HG03575 (cell line): Measurements from ENCODE around the gene ZNF331.

ENCODE experiments used
- ATAC-seq: cut with Tn5 transposase; IDR thresholded peaks from one replicate; pipeline ENCODE4 v1.9.1; 2021; ENCODE audit not compliant: unreplicated experiment, insufficient number of reproducible peaks, low FRiP score; ENCODE audit errors: extremely low read depth

ZNF331 gene

DNA sequence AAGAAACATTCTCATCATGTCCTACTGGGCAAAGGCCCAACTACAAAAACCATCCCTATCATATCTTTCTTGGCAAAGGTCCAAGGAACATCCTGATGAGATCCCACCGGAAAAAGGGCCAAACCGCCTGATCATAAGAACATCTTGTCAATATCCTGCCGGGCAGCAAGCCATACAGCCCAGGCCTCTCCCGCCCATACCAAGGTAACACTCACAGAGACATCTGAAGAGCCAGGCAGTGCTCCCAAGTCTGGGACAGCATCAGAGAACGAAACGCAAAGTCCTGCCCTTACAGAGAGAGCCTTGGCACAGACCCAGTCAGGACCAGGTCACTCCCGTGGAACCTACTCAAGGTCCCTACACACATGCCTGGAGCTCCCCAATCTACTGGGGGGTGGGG lies 18.5 kb upstream of the ZNF331 start:
- no peak for ATAC-seq

- no peak for ATAC-seq
Measured at GRCh38 chr19:53520163-53520546, 17.8 kb upstream of the ZNF331 start.

GRCh38 chr19:53520547-53521372 lies 17.2 kb upstream of the ZNF331 start:
- ATAC-seq, result peak; percentile 65

DNA sequence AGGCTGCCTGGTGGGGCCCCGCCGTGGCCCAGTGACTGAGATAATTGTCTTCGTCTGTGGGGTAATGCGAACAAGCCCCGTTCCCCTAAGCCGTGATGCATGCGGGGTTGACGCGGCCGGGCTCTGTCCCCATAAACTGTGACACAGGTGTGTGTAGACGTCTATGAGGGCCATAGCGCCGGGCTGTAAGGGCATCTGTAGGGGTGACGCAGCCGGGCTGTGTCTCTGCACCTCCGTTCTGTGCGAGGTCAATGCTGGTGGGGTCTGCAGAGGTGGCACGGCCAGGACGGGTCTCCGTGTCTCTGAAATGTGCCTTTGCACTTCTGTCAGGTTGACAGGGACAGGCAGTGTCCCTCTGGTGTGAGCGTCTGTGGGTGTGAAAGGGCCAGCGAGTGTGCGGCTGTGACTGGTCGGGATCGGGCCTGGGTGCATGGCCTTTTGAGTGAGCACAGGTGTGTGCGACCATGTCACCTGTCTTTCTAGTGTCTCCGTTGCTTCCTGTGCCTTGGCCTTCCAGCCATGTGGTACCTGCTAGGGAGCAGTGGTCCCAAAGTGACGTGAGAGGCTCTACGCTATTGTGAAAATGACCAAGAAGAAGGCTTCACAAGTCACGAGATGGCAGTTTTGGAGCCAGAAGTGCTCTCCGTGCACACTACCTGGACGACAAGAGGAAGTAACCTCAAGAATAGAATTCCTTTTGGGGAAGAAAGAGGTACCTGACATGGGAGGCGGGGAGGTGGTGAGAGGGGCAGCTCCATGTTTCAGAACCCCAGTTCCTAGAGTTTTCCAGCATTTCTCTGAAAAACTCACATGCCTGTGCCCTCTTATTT lies 16.4 kb upstream of the ZNF331 start:
- no peak for ATAC-seq

GRCh38 chr19:53525922-53526321 lies 12.0 kb upstream of the ZNF331 start:
- no peak for ATAC-seq

GRCh38 chr19:53530622-53531021 lies 7.3 kb upstream of the ZNF331 start:
- no peak for ATAC-seq

DNA sequence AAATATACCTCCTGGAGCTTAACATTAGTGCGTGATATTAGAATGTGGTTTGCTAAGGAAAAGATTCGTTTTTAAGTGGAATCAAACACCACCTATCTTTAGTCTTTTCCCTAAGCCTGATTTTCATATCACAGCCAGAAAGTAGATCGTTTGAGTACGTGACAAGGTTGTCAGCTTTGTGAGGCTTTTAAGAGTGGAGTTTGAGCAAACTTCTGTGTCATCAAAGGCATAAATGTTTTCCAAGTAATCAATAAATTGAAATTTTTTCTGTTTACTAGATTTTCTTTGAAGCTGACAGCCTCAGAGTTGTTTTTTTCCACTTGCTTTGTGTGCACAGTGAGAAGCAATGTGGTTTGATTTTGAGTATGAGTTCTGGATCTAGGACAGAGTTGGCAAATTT lies 6.5 kb upstream of the ZNF331 start:
- no peak for ATAC-seq

- ATAC-seq, result no peak
Measured at GRCh38 chr19:53532362-53532761, 5.6 kb upstream of the ZNF331 start.

DNA sequence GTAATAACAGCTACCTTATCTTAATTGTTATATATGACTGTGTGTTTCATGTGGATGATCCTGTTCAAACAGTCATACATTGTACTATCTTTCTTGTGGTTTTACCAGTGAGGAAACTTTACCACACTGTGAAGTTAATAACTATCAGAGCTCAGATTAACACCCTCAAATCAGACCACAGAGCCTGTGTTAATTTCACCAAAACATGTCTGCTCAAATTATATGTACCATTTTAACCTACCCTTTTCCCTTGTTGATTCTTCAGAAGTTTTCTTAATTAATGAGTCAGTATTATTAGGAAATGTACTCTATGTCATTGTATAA lies 1.8 kb upstream of the ZNF331 start:
- no peak for ATAC-seq

DNA sequence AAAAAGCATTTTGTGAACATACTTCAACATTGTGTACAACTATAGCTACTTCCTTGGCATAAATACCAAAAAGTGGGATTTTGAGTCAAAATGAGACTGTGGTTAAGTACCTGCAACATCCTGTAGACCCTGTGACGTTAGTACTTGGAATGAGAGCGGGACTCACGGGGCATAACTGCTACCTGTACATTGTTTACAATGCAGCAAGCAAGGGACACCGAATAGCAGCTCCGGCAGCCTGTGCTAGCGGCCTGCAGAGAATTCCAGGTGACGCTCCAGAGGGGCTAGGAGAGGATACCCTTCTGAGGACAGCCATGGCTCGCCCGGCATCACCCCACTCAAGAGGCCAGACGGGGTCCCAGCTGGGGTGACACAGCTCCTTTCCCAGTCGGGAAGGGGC lies 824 bp upstream of the ZNF331 start:
- no peak for ATAC-seq

DNA sequence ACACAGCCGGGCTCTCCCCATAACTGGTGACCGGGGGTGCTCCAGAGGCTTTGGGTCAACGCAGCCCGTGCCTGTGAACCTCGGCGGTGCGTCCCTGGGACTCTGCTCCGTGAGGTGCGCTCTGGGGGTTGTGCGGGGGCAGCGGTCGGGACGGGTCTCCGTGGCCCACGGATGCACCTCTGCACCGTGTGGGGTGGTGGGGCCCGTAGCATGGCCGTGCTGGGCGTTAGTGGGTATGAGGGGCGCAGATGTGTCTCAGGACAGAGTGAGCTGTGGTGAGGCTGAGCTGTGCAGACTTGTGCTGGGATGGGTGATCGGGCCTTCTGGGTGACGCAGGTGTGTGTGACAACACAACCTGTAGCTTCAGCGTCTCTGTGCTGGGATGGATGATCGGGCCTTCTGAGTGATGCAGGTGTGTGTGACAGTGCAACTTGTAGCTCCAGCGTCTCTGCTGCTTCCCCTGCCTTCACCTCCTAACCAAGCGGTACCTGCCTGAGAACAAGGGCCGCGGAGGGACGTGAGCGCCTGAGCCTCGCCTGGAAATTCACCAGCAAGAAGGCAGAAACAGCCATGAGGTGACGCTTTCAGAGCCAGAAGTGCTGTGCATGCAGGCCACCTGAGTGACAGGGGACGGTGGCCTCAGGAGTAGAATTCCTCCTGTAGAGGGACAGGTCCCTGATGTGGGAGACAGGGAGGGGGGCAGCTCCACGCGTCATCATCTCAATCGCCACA lies 599 bp downstream of the ZNF331 start:
- ATAC-seq, result no peak

GRCh38 chr19:53540091-53540490 lies 2.1 kb downstream of the ZNF331 start:
- no peak for ATAC-seq

GRCh38 chr19:53541971-53542370 lies 4.0 kb downstream of the ZNF331 start:
- ATAC-seq, result no peak

DNA sequence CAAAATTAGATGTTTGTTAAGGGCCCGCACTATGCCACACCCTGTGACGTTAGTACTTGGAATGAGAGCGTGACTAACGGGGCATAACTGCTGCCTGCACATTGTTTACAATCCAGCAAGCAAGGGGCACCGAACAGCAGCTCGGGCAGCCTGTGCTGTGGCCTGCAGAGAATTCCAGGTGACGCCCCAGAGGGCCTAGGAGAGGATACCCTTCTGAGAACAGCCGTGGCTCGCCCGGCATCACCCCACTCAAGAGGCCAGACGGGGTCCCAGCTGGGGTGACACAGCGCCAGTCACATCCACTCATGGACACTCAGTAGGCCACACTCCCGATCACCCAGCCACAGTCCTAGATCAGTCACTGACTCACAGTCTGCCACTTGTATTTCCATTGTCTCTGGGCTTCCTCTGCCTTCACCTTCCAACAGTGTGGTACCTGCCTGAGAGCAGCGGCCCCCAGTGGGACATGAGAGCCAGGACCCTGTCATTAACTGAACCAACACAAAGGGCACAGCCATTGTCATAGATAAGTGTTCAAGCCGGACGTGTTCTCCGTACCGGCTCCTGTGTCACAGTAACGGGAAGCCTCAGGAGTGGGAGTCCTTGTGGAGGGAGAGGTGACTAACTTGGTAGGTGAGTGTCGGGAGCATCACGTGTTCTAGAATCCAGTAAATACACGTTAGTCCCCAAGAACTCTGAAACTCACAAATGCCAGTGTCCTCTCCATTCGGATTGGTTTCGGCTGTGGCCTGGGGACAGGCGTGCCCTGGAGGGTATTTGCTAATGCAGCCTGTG lies 7.5 kb downstream of the ZNF331 start:
- ATAC-seq, result no peak

GRCh38 chr19:53546758-53547513 lies 9.0 kb downstream of the ZNF331 start:
- no peak for ATAC-seq

GRCh38 chr19:53549340-53549739 lies 11.4 kb downstream of the ZNF331 start:
- no peak for ATAC-seq

DNA sequence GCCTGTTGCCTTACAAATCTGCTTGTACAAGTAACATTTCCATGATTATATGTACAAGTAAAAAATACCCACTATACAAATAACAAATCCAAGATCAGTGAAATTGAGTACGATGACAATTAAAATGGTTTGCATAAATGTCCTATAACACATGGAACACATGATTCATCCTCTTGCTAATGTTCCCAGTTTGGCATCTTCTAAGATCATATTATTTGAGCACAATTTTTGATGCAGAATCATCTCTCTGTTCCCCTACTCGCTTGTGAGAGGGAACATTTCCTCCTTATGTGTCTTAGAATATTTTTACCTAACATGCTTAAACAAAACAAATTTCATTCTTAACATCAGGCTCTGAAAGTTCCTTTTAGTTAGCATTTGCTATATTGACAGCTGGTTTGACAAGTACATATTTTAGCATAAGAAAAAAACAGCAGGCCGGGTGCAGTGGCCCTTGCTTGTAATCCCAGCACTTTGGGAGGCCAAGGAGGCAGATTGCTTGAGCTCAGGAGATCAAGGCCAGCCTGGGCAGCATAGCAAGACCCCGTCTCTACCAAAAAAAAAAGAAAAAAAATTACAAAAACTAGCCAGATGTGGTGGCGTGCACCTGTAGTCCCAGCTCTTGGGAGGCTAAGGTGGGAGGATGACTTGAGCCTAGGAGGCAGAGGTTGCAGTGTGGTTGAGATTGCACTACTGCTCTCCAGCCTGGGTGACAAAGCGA lies 14.2 kb downstream of the ZNF331 start:
- ATAC-seq, result no peak

- ATAC-seq, result no peak
Measured at GRCh38 chr19:53553156-53553555, 15.2 kb downstream of the ZNF331 start.
